ENCODE data around the gene VPS13A.

Gene VPS13A

GRCh38 chr9:77447646-77448045, 270.3 kb downstream of the VPS13A start:
- no peak for TF ChIP-seq CTCF (IDR thresholded peaks at IDR 0.05; ENCODE audit: insufficient read depth, low read depth, low read length, missing control alignments)

GRCh38 chr9:77449240-77450084, 272.1 kb downstream of the VPS13A start:
- no peak for DNase-seq (ENCODE audit: low read depth)
- no peak overlapping the region for H3K4me3 ChIP-seq (ENCODE audit: low read depth, low read length)
- TF ChIP-seq CTCF (IDR thresholded peaks at IDR 0.05; ENCODE audit: insufficient read depth, low read depth, low read length, missing control alignments) = no peak

More at GRCh38 chr9:77447646-77448045, 270.3 kb downstream of the VPS13A start:
- DNase-seq (ENCODE audit: low read depth) = no peak
- H3K4me3 ChIP-seq (ENCODE audit: low read depth, low read length) = no peak overlapping the region

DNA sequence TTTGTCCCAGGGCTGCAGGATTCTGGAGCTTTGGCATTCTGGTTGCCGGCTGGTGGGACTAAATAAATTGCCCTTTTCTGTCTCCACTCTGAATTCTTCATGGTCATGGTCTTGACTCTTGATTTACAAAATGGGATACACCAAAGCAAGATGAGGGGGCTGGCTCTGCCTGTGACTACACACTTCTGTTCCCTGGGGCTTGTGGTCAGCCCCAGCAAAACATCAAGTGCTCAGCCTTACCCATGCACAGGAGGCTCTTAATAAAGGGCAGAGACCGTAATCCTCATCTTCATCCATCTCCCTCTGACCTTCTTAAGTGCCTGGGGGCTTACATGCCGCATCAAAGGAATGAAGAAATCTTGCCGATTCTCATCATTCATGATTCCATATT, 272.7 kb downstream of the VPS13A start:
- no peak overlapping the region for H3K4me3 ChIP-seq (ENCODE audit: low read depth, low read length)
- no peak for TF ChIP-seq CTCF (IDR thresholded peaks at IDR 0.05; ENCODE audit: insufficient read depth, low read depth, low read length, missing control alignments)
- DNase-seq (ENCODE audit: low read depth) = no peak

DNA sequence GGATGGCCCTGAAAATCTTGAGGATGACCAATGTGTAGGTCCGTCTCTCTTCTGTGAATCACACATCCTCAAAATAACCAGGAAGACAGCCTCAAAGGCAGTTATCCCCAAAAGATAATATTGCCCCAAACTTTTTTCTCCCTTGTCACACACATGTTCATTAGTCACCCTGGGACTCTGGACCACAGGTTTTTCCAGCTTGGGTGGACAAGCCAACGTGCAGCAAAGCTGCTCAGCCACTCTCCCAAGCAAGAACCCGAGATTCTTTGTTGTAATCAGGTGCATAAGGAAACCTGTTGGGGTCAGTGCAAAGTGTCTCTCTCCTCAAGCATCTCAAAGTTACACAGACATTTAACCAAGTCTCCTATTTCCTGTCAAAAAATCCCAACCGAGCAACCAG, 274.2 kb downstream of the VPS13A start:
- DNase-seq (ENCODE audit: low read depth) = no peak
- no peak for TF ChIP-seq CTCF (IDR thresholded peaks at IDR 0.05; ENCODE audit: insufficient read depth, low read depth, low read length, missing control alignments)
- H3K4me3 ChIP-seq (ENCODE audit: low read depth, low read length) = no peak overlapping the region

- no peak for DNase-seq (ENCODE audit: low read depth)
- H3K4me3 ChIP-seq (ENCODE audit: low read depth, low read length) = no peak overlapping the region
- TF ChIP-seq CTCF (IDR thresholded peaks at IDR 0.05; ENCODE audit: insufficient read depth, low read depth, low read length, missing control alignments) = no peak
These were observed 276.7 kb downstream of the VPS13A start for GRCh38 chr9:77453825-77454647.

DNA sequence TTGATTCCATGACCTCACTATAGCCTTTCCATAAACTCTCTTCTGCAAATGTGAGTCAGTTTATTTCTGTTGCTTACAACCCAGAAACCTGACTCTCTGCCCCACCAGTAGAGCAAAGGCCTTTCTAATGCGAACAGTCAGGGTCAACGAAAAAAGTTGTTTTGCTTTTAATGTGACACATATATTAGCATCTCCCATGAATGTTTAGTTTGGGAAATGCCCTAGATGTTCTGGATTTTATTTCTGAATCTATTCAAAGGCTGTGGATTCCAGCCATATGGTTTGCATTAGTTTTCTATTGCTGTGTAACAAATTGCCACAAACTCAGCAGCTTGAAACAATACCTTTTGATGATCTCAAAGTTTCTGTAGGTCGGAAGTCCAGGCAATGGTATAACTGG, 277.3 kb downstream of the VPS13A start:
- DNase-seq (ENCODE audit: low read depth) = no peak
- no peak overlapping the region for H3K4me3 ChIP-seq (ENCODE audit: low read depth, low read length)
- TF ChIP-seq CTCF (IDR thresholded peaks at IDR 0.05; ENCODE audit: insufficient read depth, low read depth, low read length, missing control alignments) = no peak
